Measurements from ENCODE around the gene STK39.

STK39 gene

DNA sequence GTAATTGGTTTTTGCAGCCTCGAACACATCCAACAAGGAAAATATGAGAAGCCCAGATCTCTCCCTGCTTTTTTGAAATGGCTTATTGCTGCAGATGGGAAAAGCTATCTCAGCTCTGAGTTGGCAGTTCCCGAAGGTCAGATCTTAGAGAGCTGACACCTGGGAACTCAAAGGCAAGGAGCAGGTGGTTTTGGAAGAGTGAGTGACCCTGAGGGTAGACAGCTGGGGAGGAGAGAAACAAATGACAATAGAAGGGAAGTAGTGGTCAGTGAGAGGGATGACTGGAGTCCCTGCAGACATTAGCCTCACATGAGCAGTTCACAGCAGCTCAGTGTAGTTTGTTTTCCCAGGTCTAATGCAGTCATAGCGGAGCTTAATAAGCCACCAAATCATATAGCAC, 317.9 kb downstream of the STK39 start:
- Histone ChIP-seq H3K27ac (ENCODE audit: low read depth, low read length) (no peak overlapping the region), H3K36me3 (ENCODE audit: control insufficient read depth in 1 of 2, insufficient read depth in 2 of 2, low read length in 2 of 2) (no peaks in the 10 kb centered on the region), H3K4me1 (ENCODE audit: control insufficient read depth in 1 of 2, insufficient read depth in 2 of 2, low read length in 2 of 2) (no peaks in the 10 kb centered on the region)

DNA sequence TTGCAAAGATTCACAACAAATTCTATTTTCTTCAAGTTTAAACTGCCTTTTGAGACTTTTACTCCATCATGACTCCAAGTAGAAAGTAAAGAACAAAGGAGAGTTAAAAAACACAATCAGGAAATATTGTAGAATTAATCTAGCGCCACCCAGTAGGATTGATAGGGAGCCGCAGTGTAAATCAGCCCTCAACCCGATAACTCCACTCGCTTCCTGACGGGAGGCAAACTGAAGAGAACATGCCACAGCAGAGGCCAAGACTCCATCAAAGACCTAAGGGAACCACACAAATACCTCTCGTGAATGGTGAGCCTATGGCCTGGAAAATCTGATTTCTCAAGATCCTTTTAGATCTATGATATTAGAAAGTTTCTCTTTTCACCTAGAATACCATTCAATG, 319.0 kb downstream of the STK39 start:
- no peaks in the 10 kb centered on the region for H3K36me3 ChIP-seq (ENCODE audit: control insufficient read depth in 1 of 2, insufficient read depth in 2 of 2, low read length in 2 of 2)
- no peaks in the 10 kb centered on the region for H3K9me3 ChIP-seq (ENCODE audit: control insufficient read depth in 1 of 2, low read length in 2 of 2)
- no peak overlapping the region for H3K4me3 ChIP-seq (ENCODE audit: low read depth in 1 of 2, low read length in 2 of 2)
- no peak overlapping the region for H3K27ac ChIP-seq (ENCODE audit: low read depth, low read length)
- H3K27me3 ChIP-seq (ENCODE audit: control insufficient read depth in 1 of 2, insufficient read depth in 2 of 2, low read length in 2 of 2): no peaks in the 10 kb centered on the region
- H3K4me1 ChIP-seq (ENCODE audit: control insufficient read depth in 1 of 2, insufficient read depth in 2 of 2, low read length in 2 of 2): no peaks in the 10 kb centered on the region
- H3K9ac ChIP-seq (ENCODE audit: low read depth in 1 of 2, low read length in 2 of 2): no peak overlapping the region

More for the DNA sequence above, 317.9 kb downstream of the STK39 start:
- Histone ChIP-seq H3K9ac (ENCODE audit: low read depth in 1 of 2, low read length in 2 of 2) (no peak overlapping the region), H3K9me3 (ENCODE audit: control insufficient read depth in 1 of 2, low read length in 2 of 2) (no peaks in the 10 kb centered on the region), H3K4me3 (ENCODE audit: low read depth in 1 of 2, low read length in 2 of 2) (no peak overlapping the region), H3K27me3 (ENCODE audit: control insufficient read depth in 1 of 2, insufficient read depth in 2 of 2, low read length in 2 of 2) (no peaks in the 10 kb centered on the region)

GRCh38 chr2:167925758-167926157, 321.6 kb downstream of the STK39 start:
- H3K27me3 ChIP-seq (ENCODE audit: control insufficient read depth in 1 of 2, insufficient read depth in 2 of 2, low read length in 2 of 2): no peaks in the 10 kb centered on the region
- no peaks in the 10 kb centered on the region for H3K36me3 ChIP-seq (ENCODE audit: control insufficient read depth in 1 of 2, insufficient read depth in 2 of 2, low read length in 2 of 2)
- H3K4me1 ChIP-seq (ENCODE audit: control insufficient read depth in 1 of 2, insufficient read depth in 2 of 2, low read length in 2 of 2): no peaks in the 10 kb centered on the region

DNA sequence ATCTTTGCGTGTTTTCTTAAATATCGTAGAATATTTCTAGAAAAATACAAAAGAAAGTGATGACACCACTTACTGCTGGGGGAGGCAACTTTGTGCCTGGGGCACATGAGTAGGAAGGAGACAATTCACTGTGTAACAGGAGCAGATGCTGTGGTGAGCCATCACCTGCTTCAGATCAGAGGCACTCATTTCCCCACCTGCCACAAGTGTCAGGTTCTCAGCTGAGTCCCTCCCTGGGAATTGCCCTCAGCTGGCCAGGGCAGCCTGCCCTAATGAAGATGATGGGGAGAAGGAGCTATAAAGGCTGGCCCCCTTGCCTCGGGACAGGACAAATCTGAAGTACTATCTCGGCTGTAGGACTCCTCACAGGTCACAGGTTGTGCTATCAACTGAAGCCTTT, 322.8 kb downstream of the STK39 start:
- no peaks in the 10 kb centered on the region for H3K9me3 ChIP-seq (ENCODE audit: control insufficient read depth in 1 of 2, low read length in 2 of 2)
- no peak overlapping the region for H3K27ac ChIP-seq (ENCODE audit: low read depth, low read length)
- H3K4me1 ChIP-seq (ENCODE audit: control insufficient read depth in 1 of 2, insufficient read depth in 2 of 2, low read length in 2 of 2): no peaks in the 10 kb centered on the region
- no peaks in the 10 kb centered on the region for H3K36me3 ChIP-seq (ENCODE audit: control insufficient read depth in 1 of 2, insufficient read depth in 2 of 2, low read length in 2 of 2)
- no peaks in the 10 kb centered on the region for H3K27me3 ChIP-seq (ENCODE audit: control insufficient read depth in 1 of 2, insufficient read depth in 2 of 2, low read length in 2 of 2)
- H3K9ac ChIP-seq (ENCODE audit: low read depth in 1 of 2, low read length in 2 of 2): no peak overlapping the region
- H3K4me3 ChIP-seq (ENCODE audit: low read depth in 1 of 2, low read length in 2 of 2): no peak overlapping the region

More at GRCh38 chr2:167925758-167926157, 321.6 kb downstream of the STK39 start:
- Histone ChIP-seq H3K4me3 (ENCODE audit: low read depth in 1 of 2, low read length in 2 of 2) (no peak overlapping the region), H3K9me3 (ENCODE audit: control insufficient read depth in 1 of 2, low read length in 2 of 2) (no peaks in the 10 kb centered on the region), H3K27ac (ENCODE audit: low read depth, low read length) (no peak overlapping the region), H3K9ac (ENCODE audit: low read depth in 1 of 2, low read length in 2 of 2) (no peak overlapping the region)

GRCh38 chr2:167916756-167917155, 330.6 kb downstream of the STK39 start:
- H3K9ac ChIP-seq (ENCODE audit: low read depth in 1 of 2, low read length in 2 of 2): no peak overlapping the region
- no peaks in the 10 kb centered on the region for H3K27me3 ChIP-seq (ENCODE audit: control insufficient read depth in 1 of 2, insufficient read depth in 2 of 2, low read length in 2 of 2)
- no peaks in the 10 kb centered on the region for H3K9me3 ChIP-seq (ENCODE audit: control insufficient read depth in 1 of 2, low read length in 2 of 2)
- no peaks in the 10 kb centered on the region for H3K36me3 ChIP-seq (ENCODE audit: control insufficient read depth in 1 of 2, insufficient read depth in 2 of 2, low read length in 2 of 2)
- no peak overlapping the region for H3K4me3 ChIP-seq (ENCODE audit: low read depth in 1 of 2, low read length in 2 of 2)
- no peaks in the 10 kb centered on the region for H3K4me1 ChIP-seq (ENCODE audit: control insufficient read depth in 1 of 2, insufficient read depth in 2 of 2, low read length in 2 of 2)
- H3K27ac ChIP-seq (ENCODE audit: low read depth, low read length): no peak overlapping the region

- Histone ChIP-seq H3K4me3 (ENCODE audit: low read depth in 1 of 2, low read length in 2 of 2) (no peak overlapping the region), H3K27me3 (ENCODE audit: control insufficient read depth in 1 of 2, insufficient read depth in 2 of 2, low read length in 2 of 2) (no peaks in the 10 kb centered on the region), H3K9ac (ENCODE audit: low read depth in 1 of 2, low read length in 2 of 2) (no peak overlapping the region), H3K27ac (ENCODE audit: low read depth, low read length) (no peak overlapping the region), H3K4me1 (ENCODE audit: control insufficient read depth in 1 of 2, insufficient read depth in 2 of 2, low read length in 2 of 2) (no peaks in the 10 kb centered on the region), H3K9me3 (ENCODE audit: control insufficient read depth in 1 of 2, low read length in 2 of 2) (no peaks in the 10 kb centered on the region), H3K36me3 (ENCODE audit: control insufficient read depth in 1 of 2, insufficient read depth in 2 of 2, low read length in 2 of 2) (no peaks in the 10 kb centered on the region)
These were observed 332.4 kb downstream of the STK39 start for GRCh38 chr2:167914969-167915368.

GRCh38 chr2:167908786-167909185, 338.6 kb downstream of the STK39 start:
- Histone ChIP-seq H3K4me3 (ENCODE audit: low read depth in 1 of 2, low read length in 2 of 2) (no peak overlapping the region), H3K9ac (ENCODE audit: low read depth in 1 of 2, low read length in 2 of 2) (no peak overlapping the region), H3K27me3 (ENCODE audit: control insufficient read depth in 1 of 2, insufficient read depth in 2 of 2, low read length in 2 of 2) (no peaks in the 10 kb centered on the region), H3K9me3 (ENCODE audit: control insufficient read depth in 1 of 2, low read length in 2 of 2) (no peaks in the 10 kb centered on the region), H3K4me1 (ENCODE audit: control insufficient read depth in 1 of 2, insufficient read depth in 2 of 2, low read length in 2 of 2) (no peaks in the 10 kb centered on the region), H3K27ac (ENCODE audit: low read depth, low read length) (no peak overlapping the region), H3K36me3 (ENCODE audit: control insufficient read depth in 1 of 2, insufficient read depth in 2 of 2, low read length in 2 of 2) (no peaks in the 10 kb centered on the region)

DNA sequence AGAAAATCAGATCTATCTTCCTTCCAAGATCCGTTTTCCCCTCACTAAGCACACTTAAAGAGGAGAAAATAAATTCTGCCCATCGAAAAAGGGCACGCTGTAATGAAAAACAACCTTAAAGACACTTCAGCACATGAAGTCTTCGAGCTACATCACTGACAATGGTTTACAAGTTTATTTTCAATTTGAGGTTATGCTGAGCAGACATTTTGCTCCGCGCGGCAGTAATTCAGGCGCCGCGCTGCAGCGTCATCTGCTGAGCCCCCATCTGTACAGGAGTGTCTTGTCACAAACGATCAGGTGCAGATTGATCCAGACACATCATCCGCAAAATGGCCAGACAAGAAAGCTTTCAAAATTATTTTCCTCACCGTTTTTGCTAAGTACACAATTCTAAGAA, 341.7 kb downstream of the STK39 start:
- no peaks in the 10 kb centered on the region for H3K36me3 ChIP-seq (ENCODE audit: control insufficient read depth in 1 of 2, insufficient read depth in 2 of 2, low read length in 2 of 2)
- H3K9ac ChIP-seq (ENCODE audit: low read depth in 1 of 2, low read length in 2 of 2): no peak overlapping the region
- H3K4me1 ChIP-seq (ENCODE audit: control insufficient read depth in 1 of 2, insufficient read depth in 2 of 2, low read length in 2 of 2): no peaks in the 10 kb centered on the region
- no peaks in the 10 kb centered on the region for H3K9me3 ChIP-seq (ENCODE audit: control insufficient read depth in 1 of 2, low read length in 2 of 2)
- no peak overlapping the region for H3K27ac ChIP-seq (ENCODE audit: low read depth, low read length)
- no peak overlapping the region for H3K4me3 ChIP-seq (ENCODE audit: low read depth in 1 of 2, low read length in 2 of 2)
- H3K27me3 ChIP-seq (ENCODE audit: control insufficient read depth in 1 of 2, insufficient read depth in 2 of 2, low read length in 2 of 2): no peaks in the 10 kb centered on the region

All from duodenal mucosa (tissue), 2 donors.